GM21447 (cell line): ENCODE results near the gene RGMB.
A peak's percentile ranks its signal among the peaks of the same experiment; 100 is the strongest.

ENCODE experiments used
- ATAC-seq: cut with Tn5 transposase; IDR thresholded peaks from one replicate; pipeline ENCODE4 v1.9.1; 2021; ENCODE audit not compliant: unreplicated experiment

Gene RGMB

GRCh38 chr5:98768160-98768959 lies 5.1 kb upstream of the RGMB start:
- ATAC-seq, result peak; percentile 43

- no peak for ATAC-seq
These were observed 4.6 kb upstream of the RGMB start for GRCh38 chr5:98768960-98769209.

- ATAC-seq, result no peak
These were observed 4.1 kb upstream of the RGMB start for GRCh38 chr5:98769210-98769958.

GRCh38 chr5:98769959-98770208 lies 3.6 kb upstream of the RGMB start:
- no peak for ATAC-seq

- ATAC-seq, result no peak
These were observed 3.1 kb upstream of the RGMB start for GRCh38 chr5:98770209-98770910.

- ATAC-seq, result no peak
These were observed 2.5 kb upstream of the RGMB start for GRCh38 chr5:98770911-98771322.

GRCh38 chr5:98771382-98772109 lies 1.9 kb upstream of the RGMB start:
- peak; percentile 11 for ATAC-seq

GRCh38 chr5:98772415-98773213 lies 849 bp upstream of the RGMB start:
- ATAC-seq, result peak; percentile 14

GRCh38 chr5:98773214-98773463 lies 324 bp upstream of the RGMB start:
- no peak for ATAC-seq

- ATAC-seq, result peak; percentile 26
These were observed 950 bp downstream of the RGMB start for GRCh38 chr5:98774192-98775033.

GRCh38 chr5:98775246-98776065 lies 2.0 kb downstream of the RGMB start:
- no peak for ATAC-seq

GRCh38 chr5:98776066-98776705 lies 2.7 kb downstream of the RGMB start:
- ATAC-seq, result no peak

GRCh38 chr5:98777295-98777694 lies 3.8 kb downstream of the RGMB start:
- ATAC-seq, result no peak

GRCh38 chr5:98779264-98779877 lies 5.9 kb downstream of the RGMB start:
- ATAC-seq, result no peak

- ATAC-seq, result no peak
These were observed 6.9 kb downstream of the RGMB start for GRCh38 chr5:98780390-98780789.

- ATAC-seq, result no peak
These were observed 8.1 kb downstream of the RGMB start for GRCh38 chr5:98781520-98781919.

- ATAC-seq, result no peak
These were observed 8.5 kb downstream of the RGMB start for GRCh38 chr5:98781964-98782363.

GRCh38 chr5:98783051-98783649 lies 9.7 kb downstream of the RGMB start:
- ATAC-seq, result no peak
